DMS53 treated with DMSO at 0.1 percent for 48 hours (cell line): ENCODE results near the gene ARID2.

Experiments used
- DNase-seq: peaks from one replicate; lab custom pipeline; 2025; ENCODE audit not compliant: unreplicated experiment; lab: John Stamatoyannopoulos, UW

ARID2 gene

DNA sequence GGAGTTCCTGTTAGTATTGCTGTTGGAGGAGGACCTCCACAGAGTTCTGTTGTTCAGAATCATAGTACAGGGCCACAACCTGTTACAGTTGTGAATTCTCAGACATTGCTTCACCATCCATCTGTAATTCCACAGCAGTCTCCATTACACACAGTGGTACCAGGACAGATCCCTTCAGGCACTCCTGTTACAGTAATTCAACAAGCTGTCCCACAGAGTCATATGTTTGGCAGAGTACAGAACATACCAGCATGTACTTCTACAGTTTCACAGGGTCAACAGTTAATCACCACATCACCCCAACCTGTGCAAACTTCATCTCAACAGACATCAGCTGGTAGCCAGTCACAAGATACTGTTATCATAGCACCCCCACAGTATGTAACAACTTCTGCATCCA, 120.8 kb downstream of the ARID2 start:
- no peak for DNase-seq

- DNase-seq, result no peak
Observed at GRCh38 chr12:45852508-45852907, 123.0 kb downstream of the ARID2 start.

- no peak for DNase-seq
Observed at GRCh38 chr12:45853550-45853949, 124.0 kb downstream of the ARID2 start.

- DNase-seq, result no peak
Observed at GRCh38 chr12:45863332-45863731, 133.8 kb downstream of the ARID2 start.

- DNase-seq, result no peak
Observed at GRCh38 chr12:45866299-45866698, 136.8 kb downstream of the ARID2 start.

DNA sequence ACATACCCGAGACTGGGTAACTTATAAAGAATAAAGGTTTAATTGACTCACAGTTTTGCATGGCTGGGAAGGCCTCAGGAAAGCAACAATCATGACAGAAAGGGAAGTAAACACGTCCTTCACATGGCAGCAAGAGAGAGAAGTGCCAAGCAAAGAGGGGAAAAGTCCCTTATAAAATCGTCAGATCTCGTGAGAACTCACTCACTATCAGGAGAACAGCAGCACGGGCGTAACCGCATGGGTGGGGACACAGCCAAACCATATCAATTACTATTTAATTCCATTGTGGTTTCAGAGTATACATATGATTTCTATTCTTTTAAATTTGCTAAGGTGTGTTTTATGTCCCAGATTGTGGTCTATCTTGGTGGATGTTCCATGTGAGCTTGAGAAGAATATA, 142.9 kb downstream of the ARID2 start:
- no peak for DNase-seq

GRCh38 chr12:45877069-45877468, 147.6 kb downstream of the ARID2 start:
- DNase-seq, result no peak

- no peak for DNase-seq
Observed at GRCh38 chr12:45878630-45879255, 149.2 kb downstream of the ARID2 start.

DNA sequence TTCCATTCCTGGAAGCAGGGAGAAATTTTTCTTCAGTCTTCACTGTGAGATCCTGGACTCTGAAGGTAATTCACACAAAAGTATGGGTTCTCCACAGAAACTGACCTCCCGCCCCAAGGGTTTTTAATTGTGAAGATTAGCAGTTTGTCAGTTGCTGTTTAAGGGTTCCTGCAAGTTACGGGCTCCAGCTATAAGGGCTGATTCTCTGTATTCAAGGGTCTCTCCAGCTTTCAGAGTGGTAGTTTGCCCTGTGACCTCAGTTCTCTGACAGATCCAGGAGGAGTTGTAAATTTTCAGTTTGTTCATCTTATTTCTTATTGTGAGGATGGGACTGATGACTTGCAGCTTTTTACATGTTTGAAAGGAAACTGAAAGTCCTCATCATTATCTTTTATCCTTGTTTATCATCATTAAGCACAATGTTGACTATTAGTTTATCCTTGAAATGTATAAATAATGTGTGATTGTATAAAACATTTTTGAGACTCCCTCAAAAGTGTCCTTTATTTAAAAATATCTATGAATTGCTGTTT, 149.9 kb downstream of the ARID2 start:
- DNase-seq, result no peak

- no peak for DNase-seq
Observed at GRCh38 chr12:45880533-45880932, 151.0 kb downstream of the ARID2 start.

- no peak for DNase-seq
Observed at GRCh38 chr12:45883187-45883586, 153.7 kb downstream of the ARID2 start.

DNA sequence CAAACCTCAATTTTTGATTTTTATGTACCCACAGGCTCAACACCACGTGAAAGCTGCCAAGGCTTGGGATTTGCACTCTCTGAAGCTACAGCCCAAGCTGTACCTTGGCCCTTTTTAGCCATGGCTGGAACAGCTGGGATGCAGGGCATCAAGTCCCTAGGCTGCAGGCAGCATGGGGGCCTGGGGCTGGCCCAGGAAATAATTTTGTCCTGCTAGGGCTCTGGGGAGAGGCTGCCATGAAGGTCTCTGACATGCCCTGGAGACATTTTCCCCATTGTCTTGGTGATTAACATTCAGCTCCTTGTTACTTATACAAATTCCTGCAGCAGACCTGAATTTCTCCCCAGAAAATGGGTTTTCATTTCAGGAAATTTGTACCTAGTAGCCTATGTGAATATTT, 157.2 kb downstream of the ARID2 start:
- no peak for DNase-seq

GRCh38 chr12:45887544-45887943, 158.0 kb downstream of the ARID2 start:
- DNase-seq, result no peak

DNA sequence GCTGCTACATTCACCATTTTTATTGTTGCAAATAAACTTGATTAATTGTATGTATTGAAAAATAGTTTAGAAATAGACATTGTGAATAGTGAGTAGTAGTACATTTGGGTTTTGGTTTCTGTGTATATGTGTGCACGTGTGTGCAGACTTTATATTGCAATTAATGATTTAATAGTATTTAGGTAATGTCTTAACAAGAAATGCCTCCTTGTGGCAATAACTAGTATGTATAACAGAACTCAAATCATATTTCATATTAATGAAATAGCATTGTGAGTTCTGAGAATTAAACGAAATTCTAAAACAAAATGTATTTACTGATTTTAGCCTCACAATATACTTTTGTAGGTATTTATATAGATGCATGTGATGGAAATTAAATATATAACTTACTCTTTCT, 160.8 kb downstream of the ARID2 start:
- no peak for DNase-seq

- DNase-seq, result no peak
Observed at GRCh38 chr12:45893240-45893639, 163.7 kb downstream of the ARID2 start.

- DNase-seq, result no peak
Observed at GRCh38 chr12:45895961-45896360, 166.5 kb downstream of the ARID2 start.

GRCh38 chr12:45898094-45898493, 168.6 kb downstream of the ARID2 start:
- DNase-seq, result no peak

DNA sequence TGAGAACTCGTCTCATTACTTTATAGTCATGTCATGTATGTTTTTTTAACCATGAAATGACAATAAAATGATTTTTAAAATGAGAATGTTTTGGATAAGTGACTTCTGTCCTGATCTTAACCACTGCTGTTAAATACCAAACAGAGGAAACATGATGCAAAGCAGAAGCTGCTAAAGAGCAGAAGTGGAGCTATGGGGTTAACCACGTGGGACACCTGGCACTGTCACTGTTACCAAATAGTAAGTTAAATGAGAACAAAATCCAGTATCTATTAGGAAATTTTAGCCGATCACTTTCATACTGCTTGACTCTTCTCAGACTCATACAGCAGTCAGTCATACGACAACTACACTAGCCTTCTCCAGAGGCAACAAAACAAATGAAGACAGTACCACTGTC, 178.4 kb downstream of the ARID2 start:
- no peak for DNase-seq

DNA sequence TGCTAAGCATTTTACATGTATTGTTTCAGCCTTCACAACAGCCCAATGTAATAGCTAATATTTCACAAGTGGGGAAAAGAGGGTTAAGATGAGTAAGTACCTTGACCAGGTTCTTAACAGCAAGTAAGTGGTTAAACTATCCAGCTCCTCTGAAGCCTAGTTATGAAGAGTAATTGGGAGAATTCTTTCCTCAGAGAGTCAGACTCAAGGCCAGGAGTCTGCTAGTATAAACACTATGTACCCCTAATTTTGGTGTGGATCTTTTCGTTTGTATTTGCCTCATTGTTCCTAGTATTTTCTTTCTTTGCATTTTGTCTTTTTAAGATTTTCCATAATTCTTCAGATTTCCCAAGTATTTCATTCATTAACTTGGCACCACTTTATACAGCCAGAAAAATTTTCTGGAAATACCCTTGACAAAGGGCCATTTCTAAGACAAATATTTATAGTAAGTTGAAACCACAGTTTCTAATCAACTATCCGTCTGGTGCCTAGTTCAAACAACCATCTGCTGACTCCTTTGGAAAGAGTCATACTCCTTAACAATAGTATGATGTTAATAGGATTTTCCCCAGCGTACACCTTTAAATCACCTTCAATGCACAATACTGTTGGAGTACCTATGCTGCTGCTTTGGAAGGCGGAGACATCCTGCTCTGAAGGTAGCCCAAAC, 179.7 kb downstream of the ARID2 start:
- DNase-seq, result peak; percentile 88

DNA sequence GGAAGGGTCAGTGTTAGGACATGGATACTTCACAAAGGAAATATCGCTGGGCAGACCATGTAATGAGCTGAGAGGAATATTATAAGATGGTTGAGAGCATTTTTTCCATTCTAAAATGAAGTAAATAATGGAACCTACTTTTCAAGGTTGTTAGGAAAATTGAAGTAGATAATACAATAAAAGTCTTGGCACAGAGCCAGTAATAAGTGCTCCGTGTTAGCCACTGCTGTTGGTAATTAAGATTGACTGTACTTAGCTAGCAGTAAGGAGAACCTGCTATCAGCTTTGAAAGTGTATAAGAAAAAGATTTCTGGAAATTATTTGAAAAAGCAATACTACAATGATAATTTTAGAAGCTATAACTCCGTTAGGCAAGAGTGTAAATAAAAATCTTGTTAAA, 183.3 kb downstream of the ARID2 start:
- DNase-seq, result no peak

- no peak for DNase-seq
Observed at GRCh38 chr12:45913631-45914030, 184.1 kb downstream of the ARID2 start.

- no peak for DNase-seq
Observed at GRCh38 chr12:45914090-45914489, 184.6 kb downstream of the ARID2 start.

- DNase-seq, result no peak
Observed at GRCh38 chr12:45915405-45915804, 185.9 kb downstream of the ARID2 start.
